Measurements from ENCODE around the gene SDHC. TPM values are rescaled to one million over a fixed set of nuclear protein-coding genes. Genes with fewer than 3 reads are reported as not detected.

The SDHC gene
- total and polyA plus RNA-seq, 4 experiments from 2014 or later = 106 to 296 (median 146) TPM

GRCh38 chr1:161333166-161333565 is 19.0 kb downstream of the SDHC start:
- Mint-ChIP-seq H3K27ac (no peak overlapping the region), H3K4me1 (peaks cover 0 to 5% (median 0%) of the 10 kb centered on the region in 4 donors), H3K27me3 (no peaks in the 10 kb centered on the region), H3K4me3 (no peak overlapping the region), H3K36me3 (peaks cover 68 to 83% of the 10 kb centered on the region in 2 donors), H3K9me3 (no peaks in the 10 kb centered on the region)
- ChIA-PET POLR2A (ENCODE audit: partially characterized antibody) (interaction anchor here (1.2 kb wide), 1 partner anchor 14 kb away, joined by 3 read pairs; no protein-coding TSS in a partner anchor), CTCF (ENCODE audit: partially characterized antibody) (no interaction called here)
- Histone ChIP-seq H3K4me3 (ENCODE audit: low read length in 2 of 2) (no peak overlapping the region), H3K4me1 (ENCODE audit: insufficient read depth, low read length) (no peaks in the 10 kb centered on the region), H3K27ac (ENCODE audit: low read depth, low read length) (no peak overlapping the region), H3K9me3 (ENCODE audit: control insufficient read depth in 1 of 2, low read length in 2 of 2) (no peaks in the 10 kb centered on the region), H3K36me3 (ENCODE audit: insufficient read depth, low read length) (peaks cover 40% of the 10 kb centered on the region), H3K27me3 (ENCODE audit: insufficient read depth, low read length) (no peaks in the 10 kb centered on the region)
- intact Hi-C loops (cut with micrococcal nuclease) = no loop called here
- no peak for DNase-seq

GRCh38 chr1:161335796-161336195 is 21.6 kb downstream of the SDHC start:
- no peak for DNase-seq
- Mint-ChIP-seq H3K9me3 (no peaks in the 10 kb centered on the region), H3K27ac (no peak overlapping the region), H3K27me3 (no peaks in the 10 kb centered on the region), H3K36me3 (peaks cover 57 to 73% of the 10 kb centered on the region in 2 donors), H3K4me1 (peaks cover 0 to 7% (median 0%) of the 10 kb centered on the region in 4 donors), H3K4me3 (no peak overlapping the region)
- intact Hi-C loops (cut with micrococcal nuclease) = no loop called here
- no peaks in the 10 kb centered on the region for H3K4me1 ChIP-seq (ENCODE audit: insufficient read depth, low read length)
- no peak overlapping the region for H3K27ac ChIP-seq (ENCODE audit: low read depth, low read length)
- H3K36me3 ChIP-seq (ENCODE audit: insufficient read depth, low read length) = peaks cover 25% of the 10 kb centered on the region
- ChIA-PET POLR2A (ENCODE audit: partially characterized antibody) (no interaction called here), CTCF (ENCODE audit: partially characterized antibody) (no interaction called here)
- no peaks in the 10 kb centered on the region for H3K9me3 ChIP-seq (ENCODE audit: control insufficient read depth in 1 of 2, low read length in 2 of 2)
- H3K27me3 ChIP-seq (ENCODE audit: insufficient read depth, low read length) = no peaks in the 10 kb centered on the region
- no peak overlapping the region for H3K4me3 ChIP-seq (ENCODE audit: low read length in 2 of 2)

- no peaks in the 10 kb centered on the region for H3K9me3 ChIP-seq (ENCODE audit: control insufficient read depth in 1 of 2, low read length in 2 of 2)
- Mint-ChIP-seq H3K27ac (no peak overlapping the region), H3K4me1 (peaks cover 0 to 9% (median 3%) of the 10 kb centered on the region in 4 donors), H3K9me3 (no peaks in the 10 kb centered on the region), H3K27me3 (no peaks in the 10 kb centered on the region), H3K36me3 (peaks cover 47 to 59% of the 10 kb centered on the region in 2 donors), H3K4me3 (no peak overlapping the region)
- CTCF ChIA-PET (ENCODE audit: partially characterized antibody) = interaction anchor here (0.6 to 0.7 kb wide), 2 partner anchors 18 to 35 kb away, joined by 3 read pairs; no protein-coding TSS in a partner anchor
- H3K4me3 ChIP-seq (ENCODE audit: low read length in 2 of 2) = no peak overlapping the region
- H3K27me3 ChIP-seq (ENCODE audit: insufficient read depth, low read length) = no peaks in the 10 kb centered on the region
- H3K36me3 ChIP-seq (ENCODE audit: insufficient read depth, low read length) = peaks cover 4% of the 10 kb centered on the region
- no peaks in the 10 kb centered on the region for H3K4me1 ChIP-seq (ENCODE audit: insufficient read depth, low read length)
- no peak overlapping the region for H3K27ac ChIP-seq (ENCODE audit: low read depth, low read length)
- POLR2A ChIA-PET (ENCODE audit: partially characterized antibody) = no interaction called here
- no peak for DNase-seq
- intact Hi-C loops (cut with micrococcal nuclease) = no loop called here
These were observed 28.0 kb downstream of the SDHC start for GRCh38 chr1:161342177-161342576.

GRCh38 chr1:161342821-161343220 is 28.6 kb downstream of the SDHC start:
- no peak overlapping the region for H3K4me3 Mint-ChIP-seq
- intact Hi-C loops (cut with micrococcal nuclease) = no loop called here
- ChIA-PET CTCF (ENCODE audit: partially characterized antibody) (interaction anchor here (0.6 to 0.7 kb wide), 2 partner anchors 17 to 36 kb away, joined by 3 read pairs; no protein-coding TSS in a partner anchor), POLR2A (ENCODE audit: partially characterized antibody) (no interaction called here)
- no peaks in the 10 kb centered on the region for H3K27me3 ChIP-seq (ENCODE audit: insufficient read depth, low read length)
- H3K36me3 ChIP-seq (ENCODE audit: insufficient read depth, low read length) = peaks cover 4% of the 10 kb centered on the region
- no peak overlapping the region for H3K27ac ChIP-seq (ENCODE audit: low read depth, low read length)
- H3K27me3 Mint-ChIP-seq = no peaks in the 10 kb centered on the region
- H3K4me1 Mint-ChIP-seq = peaks cover 0 to 9% (median 3%) of the 10 kb centered on the region in 4 donors
- H3K9me3 Mint-ChIP-seq = no peaks in the 10 kb centered on the region
- no peaks in the 10 kb centered on the region for H3K4me1 ChIP-seq (ENCODE audit: insufficient read depth, low read length)
- DNase-seq = no peak
- H3K4me3 ChIP-seq (ENCODE audit: low read length in 2 of 2) = no peak overlapping the region
- no peaks in the 10 kb centered on the region for H3K9me3 ChIP-seq (ENCODE audit: control insufficient read depth in 1 of 2, low read length in 2 of 2)
- H3K36me3 Mint-ChIP-seq = peaks cover 44 to 52% of the 10 kb centered on the region in 2 donors
- H3K27ac Mint-ChIP-seq = no peak overlapping the region

GRCh38 chr1:161350671-161351070 is 36.5 kb downstream of the SDHC start:
- POLR2A ChIA-PET (ENCODE audit: partially characterized antibody) = no interaction called here
- no peak overlapping the region for H3K4me3 ChIP-seq (ENCODE audit: low read length in 2 of 2)
- H3K9me3 ChIP-seq (ENCODE audit: control insufficient read depth in 1 of 2, low read length in 2 of 2) = no peaks in the 10 kb centered on the region
- H3K27me3 ChIP-seq (ENCODE audit: insufficient read depth, low read length) = no peaks in the 10 kb centered on the region
- no peak for DNase-seq
- no peaks in the 10 kb centered on the region for H3K27me3 Mint-ChIP-seq
- H3K27ac Mint-ChIP-seq = no peak overlapping the region
- no peak overlapping the region for H3K4me3 Mint-ChIP-seq
- intact Hi-C loops (cut with micrococcal nuclease) = no loop called here
- no peak overlapping the region for H3K27ac ChIP-seq (ENCODE audit: low read depth, low read length)
- peaks cover 0 to 5% (median 0%) of the 10 kb centered on the region in 4 donors for H3K4me1 Mint-ChIP-seq
- peaks cover 3% of the 10 kb centered on the region for H3K36me3 ChIP-seq (ENCODE audit: insufficient read depth, low read length)
- H3K9me3 Mint-ChIP-seq = no peaks in the 10 kb centered on the region
- CTCF ChIA-PET (ENCODE audit: partially characterized antibody) = no interaction called here
- H3K4me1 ChIP-seq (ENCODE audit: insufficient read depth, low read length) = no peaks in the 10 kb centered on the region
- peaks cover 11 to 37% of the 10 kb centered on the region in 2 donors for H3K36me3 Mint-ChIP-seq

GRCh38 chr1:161351482-161351881 is 37.3 kb downstream of the SDHC start:
- peaks cover 0 to 5% (median 0%) of the 10 kb centered on the region in 4 donors for H3K4me1 Mint-ChIP-seq
- no peak overlapping the region for H3K4me3 Mint-ChIP-seq
- peaks cover 15 to 42% of the 10 kb centered on the region in 2 donors for H3K36me3 Mint-ChIP-seq
- Histone ChIP-seq H3K9me3 (ENCODE audit: control insufficient read depth in 1 of 2, low read length in 2 of 2) (no peaks in the 10 kb centered on the region), H3K4me1 (ENCODE audit: insufficient read depth, low read length) (no peaks in the 10 kb centered on the region), H3K36me3 (ENCODE audit: insufficient read depth, low read length) (peaks cover 3% of the 10 kb centered on the region), H3K27me3 (ENCODE audit: insufficient read depth, low read length) (no peaks in the 10 kb centered on the region), H3K4me3 (ENCODE audit: low read length in 2 of 2) (no peak overlapping the region), H3K27ac (ENCODE audit: low read depth, low read length) (no peak overlapping the region)
- POLR2A ChIA-PET (ENCODE audit: partially characterized antibody) = no interaction called here
- intact Hi-C loops (cut with micrococcal nuclease) = no loop called here
- H3K27ac Mint-ChIP-seq = no peak overlapping the region
- DNase-seq = no peak
- CTCF ChIA-PET (ENCODE audit: partially characterized antibody) = interaction anchor here (0.6 kb wide), 1 partner anchor 81 kb away, joined by 3 read pairs; no protein-coding TSS in a partner anchor
- no peaks in the 10 kb centered on the region for H3K27me3 Mint-ChIP-seq
- no peaks in the 10 kb centered on the region for H3K9me3 Mint-ChIP-seq

- no peak overlapping the region for H3K27ac ChIP-seq (ENCODE audit: low read depth, low read length)
- H3K4me1 ChIP-seq (ENCODE audit: insufficient read depth, low read length) = no peaks in the 10 kb centered on the region
- H3K9me3 ChIP-seq (ENCODE audit: control insufficient read depth in 1 of 2, low read length in 2 of 2) = no peaks in the 10 kb centered on the region
- ChIA-PET CTCF (ENCODE audit: partially characterized antibody) (interaction anchor here (1.3 to 1.8 kb wide), 3 partner anchors 25 to 128 kb away, joined by 3 to 7 read pairs (median 4); no protein-coding TSS in a partner anchor), POLR2A (ENCODE audit: partially characterized antibody) (no interaction called here)
- Mint-ChIP-seq H3K27ac (no peak overlapping the region), H3K27me3 (no peaks in the 10 kb centered on the region), H3K36me3 (peaks cover 18 to 47% of the 10 kb centered on the region in 2 donors), H3K4me3 (no peak overlapping the region), H3K4me1 (peaks cover 0 to 3% (median 0%) of the 10 kb centered on the region in 4 donors), H3K9me3 (no peaks in the 10 kb centered on the region)
- no peaks in the 10 kb centered on the region for H3K27me3 ChIP-seq (ENCODE audit: insufficient read depth, low read length)
- H3K36me3 ChIP-seq (ENCODE audit: insufficient read depth, low read length) = no peaks in the 10 kb centered on the region
- intact Hi-C loops (cut with micrococcal nuclease) = no loop called here
- no peak overlapping the region for H3K4me3 ChIP-seq (ENCODE audit: low read length in 2 of 2)
- no peak for DNase-seq
These were observed 42.9 kb downstream of the SDHC start for GRCh38 chr1:161357073-161357472.

Data from CD4-positive, alpha-beta memory T cell (primary cell).